KBM-7 (cell line): ENCODE data around the gene TBL3.

ENCODE experiments used
- DNase-seq: peaks from one replicate; pipeline ENCODE4 v3.0.0-alpha.2; 2015
- in situ Hi-C: fragments of 300-500 bp; cut with MboI; formaldehyde crosslinking; loops from 2 replicates; pipeline ENCODE4 v1.14.3; 2020; ENCODE audit warnings: low sequenced_read_pairs, low pct_unique_long_range_greater_than_20kb, mixed read lengths

Gene TBL3

GRCh38 chr16:1979271-1980029 lies 7.6 kb downstream of the TBL3 start:
- no peak for DNase-seq
- in situ Hi-C loops = no loop called here

DNA sequence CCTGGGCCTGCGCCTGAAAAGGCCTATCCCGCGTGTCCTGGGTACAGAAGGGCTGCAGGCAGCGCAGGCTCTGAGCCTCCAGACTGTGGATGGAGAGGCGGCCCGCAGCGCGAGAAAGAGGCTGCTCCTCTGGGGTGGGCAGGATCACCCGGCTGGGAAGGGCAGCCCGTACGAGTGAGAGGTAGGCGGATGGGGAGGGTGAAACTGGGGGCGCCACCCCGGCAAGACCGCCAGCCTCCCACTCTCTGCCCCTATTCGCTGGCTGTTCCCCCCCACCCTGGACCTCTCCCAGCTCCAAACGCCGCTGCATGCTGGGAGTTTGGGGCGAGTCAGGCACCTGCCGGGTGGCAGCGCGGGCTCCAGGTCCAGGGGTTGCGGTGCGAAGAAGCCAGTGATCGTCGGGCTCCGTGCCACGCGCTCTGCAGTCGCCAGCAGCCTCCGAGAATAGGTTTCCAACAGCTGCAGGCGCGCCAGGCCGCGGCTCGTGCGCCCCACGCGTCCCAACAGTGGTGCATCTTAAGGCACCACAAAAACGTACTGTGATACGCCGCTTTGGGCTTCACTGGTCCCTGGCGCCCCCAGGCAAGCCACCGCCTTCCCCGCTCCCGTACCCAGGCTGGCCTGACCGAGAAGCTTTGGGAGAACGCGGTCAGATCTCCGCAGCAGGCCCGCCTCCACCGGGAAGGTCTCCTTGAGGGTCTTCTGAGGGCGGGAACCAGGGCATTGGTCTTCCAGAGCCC lies 8.3 kb downstream of the TBL3 start:
- in situ Hi-C loops = no loop called here

DNA sequence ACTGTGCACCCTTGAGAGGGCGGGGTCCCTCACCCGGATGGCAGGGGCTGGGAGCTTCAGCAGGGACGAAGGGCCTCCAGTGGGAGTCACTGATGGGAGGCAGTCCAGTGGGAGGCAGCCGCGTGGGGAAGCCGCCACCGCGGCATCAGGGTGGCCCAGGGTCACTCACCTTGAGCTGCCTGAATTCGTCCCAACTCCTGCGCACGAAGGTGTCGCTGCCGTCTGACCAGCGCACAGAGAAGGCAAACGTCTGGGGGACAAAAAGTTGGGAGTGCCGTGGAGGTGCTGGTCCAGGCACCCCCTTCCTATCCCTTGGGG lies 8.9 kb downstream of the TBL3 start:
- no peak for DNase-seq
- in situ Hi-C loops = no loop called here

More for the DNA sequence above, 8.3 kb downstream of the TBL3 start:
- DNase-seq = no peak

DNA sequence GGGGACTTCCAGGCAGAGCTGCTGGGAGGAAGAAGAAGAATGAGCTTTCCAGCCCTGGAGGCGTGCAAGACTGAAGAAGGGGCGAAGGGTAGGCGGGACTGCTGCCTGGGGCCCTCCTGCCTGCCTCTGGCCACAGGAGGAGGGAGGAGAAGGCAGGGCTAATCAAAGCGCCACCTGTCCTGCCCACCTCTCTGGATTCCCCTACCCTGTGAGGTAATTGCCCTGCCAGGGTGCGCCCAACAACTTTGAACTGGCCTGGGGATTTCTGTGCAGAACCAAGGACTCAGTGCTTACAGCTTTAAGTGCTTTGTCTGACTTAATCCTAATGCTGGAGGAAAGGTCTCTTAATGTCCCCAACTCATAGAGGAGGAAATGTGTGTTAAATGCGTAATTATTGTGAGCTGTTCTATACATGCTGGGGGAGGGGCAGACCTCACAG lies 9.6 kb downstream of the TBL3 start, which contains the start of gene NOXO1:
Gene NOXO1, minus strand, starts transcription at position 72 of the 439 bp plus-strand sequence. CDS start 290 bp downstream, outside the sequence.
- DNase-seq = no peak
- in situ Hi-C loops = no loop called here

- in situ Hi-C loops = no loop called here
- no peak for DNase-seq
Observed at GRCh38 chr16:1982013-1982433, 10.2 kb downstream of the TBL3 start.

GRCh38 chr16:1982991-1983543 lies 11.2 kb downstream of the TBL3 start:
- DNase-seq = no peak
- in situ Hi-C loops = no loop called here

DNA sequence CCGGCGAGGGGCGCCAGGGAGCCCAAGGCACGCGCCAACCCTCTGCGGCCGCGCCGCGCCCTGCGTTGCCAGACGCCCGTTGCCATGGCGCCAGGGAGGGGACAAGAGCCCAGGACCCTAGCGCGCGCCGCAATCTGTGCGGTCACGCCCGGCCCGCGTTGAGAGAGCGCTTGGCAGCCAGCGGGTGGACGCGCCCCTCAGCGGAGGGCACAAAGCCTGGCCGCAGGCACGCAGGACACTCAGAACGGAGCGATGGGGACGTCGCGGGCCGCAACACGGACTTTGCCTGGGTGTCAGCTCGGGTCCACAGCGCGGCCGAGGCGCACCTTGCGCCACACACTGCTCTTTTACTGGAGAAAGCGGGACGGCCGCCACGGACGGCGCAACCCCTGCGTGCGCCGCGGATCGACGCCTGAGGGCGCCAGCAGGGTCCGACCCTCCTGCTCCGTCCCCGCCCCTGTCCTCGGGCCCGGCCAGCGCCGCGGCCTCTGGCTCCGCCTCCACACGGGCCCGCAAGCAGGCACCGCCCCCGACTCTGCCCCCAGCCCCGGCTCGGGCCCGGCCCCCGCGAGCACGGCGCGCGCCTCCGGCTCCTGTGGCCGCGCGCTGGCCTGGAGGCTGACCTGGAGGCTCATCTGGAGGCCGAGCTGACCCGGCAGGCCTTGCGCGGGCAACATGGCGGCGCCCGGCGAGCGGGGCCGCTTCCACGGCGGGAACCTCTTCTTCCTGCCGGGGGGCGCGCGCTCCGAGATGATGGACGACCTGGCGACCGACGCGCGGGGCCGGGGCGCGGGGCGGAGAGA lies 11.9 kb downstream of the TBL3 start, which contains the start of gene GFER:
Gene GFER, plus strand, starts transcription at position 650 of the 803 bp plus-strand sequence. Its CDS starts 26 bp downstream, at position 676.
- DNase-seq = peak; percentile 88
- in situ Hi-C loops = no loop called here

- no peak for DNase-seq
- in situ Hi-C loops = no loop called here
Observed at GRCh38 chr16:1984347-1985225, 12.7 kb downstream of the TBL3 start.

- in situ Hi-C loops = no loop called here
- DNase-seq = no peak
Observed at GRCh38 chr16:1985466-1986150, 13.8 kb downstream of the TBL3 start.

DNA sequence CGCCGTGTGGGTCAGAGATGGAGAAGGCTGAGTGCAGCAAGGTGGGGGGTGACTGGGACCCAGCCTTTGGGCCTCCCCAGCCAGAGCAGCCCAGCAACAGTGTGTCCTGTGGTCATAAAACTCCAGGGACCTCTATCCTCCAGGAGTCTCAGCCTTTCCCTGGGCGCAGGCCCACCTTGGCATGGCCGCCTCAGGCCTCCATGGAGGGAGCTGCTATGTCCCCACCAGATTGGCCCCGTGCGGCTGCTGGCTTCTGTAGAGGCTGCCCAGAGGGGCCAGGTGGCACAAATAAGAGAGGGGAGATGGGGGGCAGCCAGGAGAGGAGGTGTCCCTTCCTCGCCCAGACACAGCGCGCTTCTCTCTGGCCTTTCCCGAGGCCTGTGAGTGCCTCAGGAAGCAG lies 15.3 kb downstream of the TBL3 start:
- in situ Hi-C loops = no loop called here
- no peak for DNase-seq

- DNase-seq = no peak
- in situ Hi-C loops = no loop called here
Observed at GRCh38 chr16:1989209-1990100, 17.6 kb downstream of the TBL3 start, which contains the start of gene SYNGR3. Gene SYNGR3 (plus strand): TSS chr16:1989970. CDS start chr16:1990103, 133 bp downstream.

- DNase-seq = no peak
- in situ Hi-C loops = no loop called here
Observed at GRCh38 chr16:1990101-1990350, 18.2 kb downstream of the TBL3 start.

DNA sequence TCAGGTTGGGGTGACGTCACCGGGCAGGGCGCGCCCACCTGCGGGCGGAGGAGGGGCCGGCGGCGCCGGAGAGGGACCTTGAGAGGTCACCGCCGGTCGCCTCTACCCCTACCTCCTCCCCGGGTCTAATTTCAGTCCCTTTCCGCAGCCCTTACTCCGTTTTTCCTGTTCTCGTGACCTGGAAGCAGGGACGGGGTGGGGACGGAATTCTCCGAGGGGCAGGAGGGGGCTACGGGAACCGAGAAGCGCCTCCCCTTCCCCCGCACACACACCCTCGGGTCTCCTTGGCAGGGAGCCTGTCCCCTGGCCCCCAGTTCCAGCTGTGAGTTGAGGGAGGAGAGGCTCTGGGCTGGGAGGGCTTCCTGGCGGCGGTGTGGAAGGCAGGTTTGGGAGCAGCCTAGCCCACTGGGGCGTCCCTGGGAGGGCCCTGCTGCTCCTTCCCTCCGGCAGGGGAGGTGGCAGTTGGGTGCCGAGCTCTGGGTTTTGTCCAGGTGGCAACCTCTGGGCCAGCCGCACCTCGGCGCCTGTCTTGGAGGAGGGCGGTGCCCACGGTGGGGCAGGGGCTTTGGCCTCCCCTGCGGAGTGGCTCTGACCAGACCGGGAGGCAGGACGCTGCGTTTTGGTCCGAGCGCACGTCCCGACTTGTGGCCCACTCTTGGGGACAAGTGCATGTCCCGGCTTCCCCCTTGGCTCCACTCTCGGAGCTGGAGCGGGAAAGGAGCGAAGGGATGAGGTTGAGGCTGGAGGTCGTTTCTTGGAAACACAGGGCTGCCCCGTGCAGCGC lies 18.7 kb downstream of the TBL3 start:
- DNase-seq = no peak
- in situ Hi-C loops = no loop called here

GRCh38 chr16:1991135-1991551 lies 19.3 kb downstream of the TBL3 start:
- in situ Hi-C loops = no loop called here
- no peak for DNase-seq

DNA sequence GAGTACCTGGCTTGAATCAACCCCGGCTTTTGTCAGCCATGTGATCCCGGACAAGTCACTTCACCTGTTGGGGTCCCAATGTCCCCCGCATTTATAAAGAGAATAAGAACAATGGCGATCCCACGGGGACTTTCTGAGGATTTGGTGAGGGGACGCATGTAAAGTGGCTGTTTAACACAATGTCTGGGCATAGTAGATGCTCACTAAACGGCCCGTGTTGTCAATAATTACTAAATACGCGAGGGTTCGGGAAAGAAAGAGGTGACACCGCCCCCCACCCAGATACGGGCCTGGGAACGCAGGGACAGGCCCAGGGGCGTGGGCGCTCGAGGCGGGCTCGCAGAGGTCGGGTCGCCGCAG lies 19.7 kb downstream of the TBL3 start:
- no peak for DNase-seq
- in situ Hi-C loops = no loop called here

DNA sequence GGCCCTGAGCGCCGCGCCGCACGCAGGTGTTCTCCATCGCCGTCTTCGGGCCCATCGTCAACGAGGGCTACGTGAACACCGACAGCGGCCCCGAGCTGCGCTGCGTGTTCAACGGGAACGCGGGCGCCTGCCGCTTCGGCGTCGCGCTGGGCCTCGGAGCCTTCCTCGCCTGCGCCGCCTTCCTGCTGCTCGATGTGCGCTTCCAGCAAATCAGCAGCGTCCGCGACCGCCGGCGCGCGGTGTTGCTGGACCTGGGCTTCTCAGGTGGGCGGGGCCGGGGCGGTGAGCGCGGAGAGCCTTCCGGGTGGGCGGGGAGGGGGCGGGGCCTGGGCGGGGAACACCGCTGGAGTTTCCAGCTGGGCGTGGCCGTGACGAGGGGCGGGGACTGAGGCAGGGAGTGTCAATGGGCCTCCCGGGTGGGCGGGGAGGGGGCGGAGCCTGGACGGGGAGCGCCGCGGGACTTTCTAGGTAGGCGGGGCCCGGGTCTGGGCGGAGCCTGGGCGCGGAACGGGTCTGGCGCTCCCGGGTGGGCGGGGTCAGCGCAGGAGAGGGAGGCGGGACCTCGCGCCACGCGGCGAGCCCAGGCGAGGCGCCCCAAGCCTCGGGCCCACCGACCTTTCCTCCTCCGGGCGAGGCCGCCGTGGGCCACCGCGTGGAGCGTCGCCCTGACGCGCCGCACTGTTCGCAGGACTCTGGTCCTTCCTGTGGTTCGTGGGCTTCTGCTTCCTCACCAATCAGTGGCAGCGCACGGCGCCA lies 20.3 kb downstream of the TBL3 start:
- in situ Hi-C loops = no loop called here
- DNase-seq = no peak
